GM19467 (cell line): ENCODE results near the gene CHST3.

ENCODE experiments used
- ATAC-seq: cut with Tn5 transposase; IDR thresholded peaks from one replicate; pipeline ENCODE4 v1.9.1; 2021; ENCODE audit warnings: mild to moderate bottlenecking, moderate library complexity; ENCODE audit not compliant: unreplicated experiment

CHST3 gene

DNA sequence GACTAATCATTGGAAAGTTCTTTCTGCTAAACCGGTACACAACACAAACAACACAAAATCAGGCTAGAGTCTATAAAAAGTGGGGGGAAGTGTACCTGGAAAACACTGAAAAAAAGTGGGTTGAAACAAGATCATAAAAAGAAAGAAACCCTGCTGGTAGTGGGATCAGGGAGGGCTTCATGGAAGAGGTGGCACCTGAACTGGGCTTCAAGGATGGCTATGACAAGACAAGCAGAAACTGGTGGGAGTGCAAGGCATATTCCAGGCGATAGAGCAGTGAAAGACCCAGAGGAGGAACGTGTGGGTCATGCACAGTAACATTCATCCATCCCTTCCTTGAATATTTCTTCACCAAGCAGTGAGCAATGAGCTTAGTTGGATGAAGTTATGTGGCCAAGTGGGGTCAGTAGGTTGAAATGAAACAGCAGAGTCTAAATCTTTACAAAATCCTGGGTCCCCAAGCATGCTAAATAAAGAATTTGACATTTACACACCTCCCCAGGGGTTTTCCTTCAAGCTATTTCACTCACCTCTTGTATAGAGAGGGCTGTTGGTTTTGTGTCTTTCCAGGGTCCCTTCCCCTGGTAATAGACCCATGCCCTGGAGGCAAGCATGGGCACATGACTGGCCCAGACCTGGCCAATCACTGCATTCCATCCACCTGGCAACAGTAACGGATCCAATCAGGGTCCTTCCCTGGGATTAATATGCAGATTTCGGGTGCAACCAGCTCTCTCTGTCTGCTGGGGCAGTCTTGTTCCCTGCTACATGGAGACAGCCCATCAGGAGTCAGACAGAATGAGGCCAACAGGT is 86.0 kb downstream of the CHST3 start:
- ATAC-seq: no peak

DNA sequence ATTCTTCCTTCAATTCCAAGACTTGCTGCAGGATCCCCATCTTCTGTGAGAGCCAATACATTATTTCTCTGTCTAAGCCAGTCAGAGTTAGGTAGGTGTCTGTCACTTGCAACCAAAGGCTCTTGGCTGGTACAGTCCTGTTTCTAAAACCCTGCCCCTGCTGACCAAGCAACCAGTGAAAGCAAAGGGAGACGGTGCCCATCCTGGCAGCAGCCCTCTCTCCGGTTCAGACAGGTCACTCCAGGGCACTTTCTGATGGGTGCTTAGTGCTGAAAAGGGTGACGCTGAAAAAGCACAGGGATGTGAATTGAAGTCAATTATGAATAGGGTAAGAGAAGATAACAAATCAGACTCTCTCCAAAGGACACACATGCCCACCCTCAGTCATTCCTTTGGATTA is 86.7 kb downstream of the CHST3 start:
- no peak for ATAC-seq

DNA sequence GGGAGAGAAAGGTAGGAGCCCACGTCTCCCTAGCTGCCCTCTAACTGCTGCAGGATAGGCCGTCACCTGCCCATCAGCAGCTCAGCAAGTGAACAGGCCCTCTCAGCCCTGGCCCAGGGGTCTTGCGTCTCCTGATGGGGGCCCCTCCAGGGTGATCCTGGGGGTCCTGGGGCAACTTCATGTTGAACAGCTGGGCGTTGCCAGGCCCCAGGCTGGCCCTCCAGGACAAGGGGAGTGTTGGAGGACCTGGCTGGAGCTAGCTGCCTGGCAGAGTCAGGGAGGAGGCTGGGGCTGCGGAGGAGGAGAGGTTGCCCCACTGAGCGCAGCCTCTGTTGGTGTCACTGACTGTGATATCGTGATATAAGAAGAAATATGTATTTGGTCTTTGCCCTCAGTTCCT is 89.5 kb downstream of the CHST3 start:
- no peak for ATAC-seq

DNA sequence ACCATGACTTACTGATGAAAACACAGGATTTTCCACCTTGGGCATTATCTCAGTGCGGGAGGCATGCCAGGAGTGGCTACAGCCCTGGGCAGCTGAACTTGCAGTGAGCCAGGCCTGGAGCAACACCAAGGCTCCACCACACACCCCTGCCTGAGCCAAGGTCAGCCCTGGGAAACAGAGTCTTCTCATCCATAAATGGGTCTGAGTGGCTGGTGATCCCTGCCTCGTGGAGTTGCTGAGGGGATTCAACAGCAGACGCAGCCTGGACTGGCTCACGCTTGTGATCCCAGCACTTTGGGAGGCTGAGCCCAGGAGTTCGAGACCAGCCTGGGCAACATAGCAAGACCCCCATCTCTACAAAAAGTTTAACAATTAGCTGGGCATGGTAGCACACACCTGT is 91.9 kb downstream of the CHST3 start:
- ATAC-seq: no peak

DNA sequence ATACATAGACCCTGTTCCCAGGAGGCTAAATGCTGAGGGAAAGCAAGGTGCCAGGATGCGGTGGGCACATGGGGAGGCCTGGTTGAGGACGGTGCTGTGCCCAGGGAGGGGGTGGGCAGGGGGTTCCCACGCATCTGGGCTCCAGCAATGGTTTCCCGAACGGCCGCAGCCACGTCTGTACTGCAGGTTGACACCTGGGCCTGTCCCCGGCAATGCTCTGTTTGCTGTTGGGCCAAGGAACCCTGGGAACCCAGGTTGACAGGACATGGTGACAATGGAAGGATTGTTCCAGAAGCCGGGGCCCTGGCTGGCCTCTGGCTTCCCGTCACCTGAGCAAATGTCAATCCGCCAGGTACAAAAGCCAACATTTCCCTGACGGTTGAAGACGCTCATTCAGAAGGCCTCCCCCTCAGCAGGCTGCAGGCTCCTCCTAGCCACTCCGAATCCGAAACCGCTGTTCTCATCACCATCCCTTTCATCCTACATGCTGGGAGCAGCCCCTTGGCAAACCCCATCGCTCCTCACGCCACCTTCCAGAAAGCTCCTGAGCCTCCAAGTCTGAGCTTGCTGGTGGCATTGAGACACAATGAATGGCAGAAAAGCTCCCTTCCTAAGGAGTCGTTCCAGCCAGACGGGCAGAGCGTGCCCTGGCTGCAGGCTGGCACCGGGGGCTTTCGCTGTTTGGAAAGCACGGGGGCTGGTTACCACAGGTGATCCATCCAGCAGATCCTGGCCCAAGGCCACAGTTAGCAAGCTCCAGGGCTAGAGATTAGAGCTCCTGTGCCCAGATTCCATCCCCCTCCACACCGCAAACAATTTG is 92.9 kb downstream of the CHST3 start:
- no peak for ATAC-seq

DNA sequence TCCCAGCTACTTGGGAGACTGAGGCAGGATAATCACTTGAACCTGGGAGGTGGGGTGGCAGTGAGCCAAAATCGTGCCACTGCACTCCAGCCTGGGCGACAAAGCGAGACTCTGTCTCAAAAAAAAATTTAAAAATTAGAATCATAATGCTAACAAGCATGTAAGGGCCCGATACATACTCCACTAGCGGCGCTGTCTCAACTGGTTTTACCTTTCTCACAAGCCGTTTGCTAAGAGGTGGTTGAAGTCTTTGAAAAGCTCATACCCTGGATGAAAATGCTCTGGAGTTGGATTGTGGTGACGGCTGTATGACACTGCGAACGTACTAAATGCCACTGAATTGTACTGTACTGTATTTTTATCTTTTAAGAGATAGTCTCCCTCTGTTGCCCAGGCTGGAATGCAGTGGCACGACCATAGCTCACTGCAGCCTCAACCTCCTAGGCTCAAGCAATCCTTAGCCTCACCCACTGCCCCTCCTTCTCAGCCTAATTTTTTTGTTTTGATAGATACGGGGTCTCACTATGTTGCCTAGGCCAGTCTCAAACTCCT is 94.2 kb downstream of the CHST3 start:
- no peak for ATAC-seq

DNA sequence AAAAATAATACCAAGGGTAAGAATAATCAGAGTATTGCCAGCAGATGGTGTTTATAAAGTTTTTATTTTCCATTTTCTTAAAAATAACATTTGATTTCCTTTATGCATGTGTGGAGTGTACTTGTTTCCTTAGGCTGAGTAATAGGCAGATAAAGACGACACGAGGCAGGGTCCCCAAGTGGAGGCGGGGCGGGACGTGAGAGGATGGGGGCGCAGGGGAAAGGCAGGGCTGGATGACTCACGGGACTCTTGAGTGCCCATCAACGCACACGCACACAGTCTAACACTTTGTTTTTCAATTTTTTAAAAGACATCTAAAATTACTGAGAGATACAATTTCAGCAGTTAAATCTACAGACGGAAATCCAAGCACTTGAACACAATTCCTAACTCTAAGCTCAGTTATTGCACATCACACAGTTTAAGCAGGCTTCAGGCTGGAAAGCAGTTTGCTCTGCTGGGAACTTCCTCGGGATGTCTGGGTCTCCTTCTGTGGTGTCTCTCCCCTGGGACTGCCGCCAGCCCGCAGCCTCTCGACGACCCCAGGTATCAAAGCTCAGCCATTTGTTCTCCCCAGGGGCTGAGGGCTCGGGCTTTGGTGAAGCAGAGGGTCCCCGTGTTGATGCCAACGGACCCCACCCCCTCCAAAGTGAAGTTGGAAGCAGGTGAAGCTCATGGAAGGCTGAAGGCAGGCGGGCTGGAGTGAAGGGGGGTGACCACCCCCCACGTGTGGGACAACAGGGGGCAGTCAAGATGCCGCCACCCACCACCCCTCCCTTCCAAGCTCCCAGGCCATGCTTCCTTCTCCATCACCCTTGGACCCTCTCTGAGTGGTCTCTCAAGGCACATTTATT is 95.0 kb downstream of the CHST3 start:
- no peak for ATAC-seq

DNA sequence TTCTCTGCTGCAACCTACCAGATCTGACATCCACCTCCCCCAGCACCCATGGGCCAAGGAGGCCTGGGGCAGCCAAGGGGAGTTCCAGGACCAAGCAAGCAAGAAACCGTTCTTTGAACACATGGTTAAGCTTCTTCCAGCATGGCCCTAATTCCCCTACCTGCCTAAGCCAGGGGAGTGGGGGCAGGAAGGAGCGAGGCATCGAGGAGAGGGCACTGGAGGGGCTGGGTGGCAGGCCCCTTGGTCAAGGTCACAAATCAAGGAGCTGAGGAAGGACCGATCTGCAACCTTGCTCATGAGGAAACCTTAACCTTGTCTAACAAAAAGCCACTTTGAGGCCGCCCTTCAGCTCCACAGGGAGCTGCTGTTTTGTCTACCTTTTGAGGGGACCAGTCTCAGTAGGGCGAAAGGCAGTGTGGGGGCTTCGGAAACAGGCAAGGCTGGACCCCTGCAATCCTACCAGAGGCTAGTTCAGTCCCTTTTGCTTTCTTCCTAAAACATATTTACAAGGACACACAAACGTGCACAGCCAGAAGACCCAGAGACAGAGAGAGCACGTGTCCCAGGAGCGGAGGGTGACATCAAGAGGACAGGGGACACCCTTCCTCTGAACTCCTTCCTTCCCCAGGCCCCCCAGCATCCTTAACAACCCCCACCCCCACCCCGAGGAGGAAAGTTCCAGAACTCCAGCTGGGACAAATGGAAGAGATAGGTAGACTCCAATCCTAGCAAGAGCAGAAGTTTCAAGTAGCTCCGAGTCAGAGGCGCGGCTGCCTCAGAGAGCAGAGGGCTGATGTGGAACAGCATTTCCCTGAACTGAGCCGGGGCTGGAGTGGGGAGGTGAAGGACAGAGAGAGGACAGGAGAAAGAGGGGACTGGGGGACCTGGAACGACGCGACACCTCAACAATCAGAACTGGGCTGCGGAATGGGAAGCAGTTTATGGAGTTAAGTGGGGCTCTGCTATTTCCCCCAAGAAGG is 95.9 kb downstream of the CHST3 start:
- ATAC-seq: no peak

DNA sequence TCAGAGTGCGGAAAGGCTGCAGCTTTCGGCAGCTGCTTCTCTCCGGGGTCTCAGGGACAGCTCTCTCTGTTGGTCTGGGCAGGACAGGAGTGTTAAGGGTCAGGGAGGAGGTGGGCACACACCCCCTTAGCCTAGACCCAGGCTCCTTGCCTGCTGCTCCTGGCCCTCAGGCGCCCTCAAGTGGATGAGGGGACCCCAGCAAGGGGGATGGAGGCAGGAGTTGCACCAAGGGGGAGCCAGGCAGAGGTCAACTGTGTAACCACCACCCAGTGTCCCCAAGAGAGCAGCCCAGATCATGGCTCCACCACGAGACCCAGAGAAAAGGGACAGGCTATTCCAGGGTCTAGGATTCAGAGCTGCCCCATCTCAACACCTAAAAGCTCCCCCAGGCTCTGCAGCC is 97.3 kb downstream of the CHST3 start:
- ATAC-seq: no peak

DNA sequence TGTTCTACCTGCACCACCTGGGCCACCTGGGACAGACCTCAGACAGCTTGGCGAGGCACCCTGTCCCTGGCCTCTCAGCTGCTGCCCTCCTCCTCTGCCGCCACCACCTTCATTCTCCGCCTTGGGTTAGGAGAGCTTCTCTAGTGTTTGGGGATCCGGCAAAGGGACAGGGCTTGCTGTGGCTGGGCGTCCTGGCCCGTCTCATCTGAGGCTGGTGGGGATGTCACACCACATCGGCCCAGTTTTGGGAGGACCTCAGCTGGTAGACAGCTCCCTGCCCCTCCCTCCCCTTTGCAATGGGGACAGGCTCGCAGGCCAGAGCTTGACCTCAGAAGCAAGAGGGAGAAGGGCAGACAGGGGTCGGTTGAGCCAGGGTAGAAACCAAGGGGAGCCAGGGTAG is 97.7 kb downstream of the CHST3 start:
- no peak for ATAC-seq

DNA sequence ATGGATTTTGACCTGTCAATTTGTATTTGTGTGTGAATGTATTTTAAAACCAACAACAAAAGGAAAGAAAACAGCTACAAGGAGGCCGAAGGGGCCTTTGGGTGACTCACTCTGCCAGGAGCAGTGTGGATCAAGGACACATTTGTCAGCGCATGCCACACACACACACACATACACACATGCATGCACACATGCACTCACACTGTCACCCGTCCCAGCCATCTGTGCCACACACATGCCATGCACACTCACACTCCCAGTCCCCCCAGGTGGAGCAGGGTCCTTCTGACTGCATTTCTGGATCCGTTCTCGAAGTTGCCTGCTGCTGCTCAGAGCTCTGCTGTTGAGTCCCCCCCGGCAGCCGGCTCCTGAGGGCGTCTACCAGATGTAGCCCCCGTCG is 98.2 kb downstream of the CHST3 start:
- ATAC-seq: no peak
